IMR-90 (cell line): ENCODE measurements around the gene SIT1.

Experiments
- BHLHE40 ChIP-seq: fragments of 150-350 bp; IDR thresholded peaks from 2 replicates; pipeline ENCODE4 v1.6.1; 2016; ENCODE audit warnings: mild to moderate bottlenecking, low read depth, low read length
- CHD1 ChIP-seq: IDR thresholded peaks from 2 replicates; pipeline ENCODE4 v1.6.1; 2012; ENCODE audit warnings: low read depth, low read length, improper control_type of control experiment
- CTCF ChIP-seq: conservative IDR thresholded peaks from 2 replicates; pipeline ENCODE4 v1.5.1; 2012; ENCODE audit warnings: mild to moderate bottlenecking, low read depth, low read length, improper control_type of control experiment
- ELK1 ChIP-seq: fragments of 150-350 bp; IDR thresholded peaks from 2 replicates; pipeline ENCODE4 v1.6.1; 2016; ENCODE audit warnings: low read depth, mild to moderate bottlenecking, low read length, moderate library complexity, borderline replicate concordance
- FOS ChIP-seq: fragments of 150-350 bp; IDR thresholded peaks from 2 replicates; pipeline ENCODE4 v1.6.1; 2016; ENCODE audit warnings: low read depth, low read length
- MAZ ChIP-seq: IDR thresholded peaks from 2 replicates; pipeline ENCODE4 v1.6.1; 2012; ENCODE audit warnings: low read depth, mild to moderate bottlenecking, low read length, improper control_type of control experiment, moderate library complexity, borderline replicate concordance
- MXI1 ChIP-seq: IDR thresholded peaks from 2 replicates; pipeline ENCODE4 v1.6.1; 2012; ENCODE audit warnings: low read depth, mild to moderate bottlenecking, low read length, moderate library complexity, borderline replicate concordance
- NFE2L2 ChIP-seq: fragments of 150-350 bp; IDR thresholded peaks from 2 replicates; pipeline ENCODE4 v1.6.1; 2016; ENCODE audit warnings: low read depth, mild to moderate bottlenecking, low read length
- POLR2A ChIP-seq: IDR thresholded peaks from 2 replicates; pipeline ENCODE4 v1.6.1; 2012; ENCODE audit warnings: mild to moderate bottlenecking, low read depth, low read length
- RAD21 ChIP-seq: IDR thresholded peaks from 2 replicates; pipeline ENCODE4 v1.6.1; 2012; ENCODE audit warnings: low read length, improper control_type of control experiment
- RCOR1 ChIP-seq: IDR thresholded peaks from 2 replicates; pipeline ENCODE4 v1.6.1; 2012; ENCODE audit warnings: mild to moderate bottlenecking, low read length, improper control_type of control experiment; ENCODE audit not compliant: insufficient replicate concordance
- SMC3 ChIP-seq: fragments of 150-350 bp; IDR thresholded peaks from 2 replicates; pipeline ENCODE4 v1.6.1; 2016; ENCODE audit warnings: low read depth, mild to moderate bottlenecking, antibody characterized with exemption, low read length, moderate library complexity
- USF2 ChIP-seq: fragments of 150-350 bp; IDR thresholded peaks from 2 replicates; pipeline ENCODE4 v1.6.1; 2017; ENCODE audit warnings: mild to moderate bottlenecking, antibody characterized with exemption, low read length, low read depth

GRCh38 chr9:35604578-35605350, 46.0 kb downstream of the SIT1 start, which contains the start of gene TESK1:
- TF ChIP-seq CTCF (no peak), MXI1 (no peak), RAD21 (no peak), SMC3 (no peak), BHLHE40 (no peak), ELK1 (no peak), USF2 (no peak), POLR2A (no peak; the same call in 1 of the 2 replicates), MAZ (no peak), RCOR1 (no peak), NFE2L2 (no peak), CHD1 (no peak), FOS (no peak)
